ENCODE results near the gene TMCC3. TPM values are rescaled to one million over a fixed set of nuclear protein-coding genes. Genes with fewer than 3 reads are reported as not detected.
A peak's percentile ranks its signal among the peaks of the same experiment; 100 is the strongest.

TMCC3 gene
- total RNA-seq, 1 donor = 1.7 TPM

DNA sequence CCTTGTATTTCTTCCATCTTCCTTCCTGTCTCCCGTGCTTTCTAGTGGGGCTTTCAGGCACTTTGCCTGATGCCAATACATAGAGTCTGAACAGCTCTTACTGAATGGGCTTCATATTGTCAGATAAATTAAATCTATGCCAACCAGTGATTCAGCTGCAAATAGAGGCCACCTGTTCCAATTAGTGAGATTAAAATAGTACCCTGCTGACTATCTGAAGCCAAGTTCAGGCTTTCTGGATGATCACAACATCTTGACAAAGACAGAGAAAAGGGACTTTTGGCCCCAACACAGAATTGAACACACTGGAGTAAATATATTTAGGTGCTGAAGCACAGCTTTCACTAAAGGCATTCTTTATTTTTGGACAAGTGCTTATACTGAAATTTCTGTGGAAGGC, 11.8 kb downstream of the TMCC3 start:
- DNase-seq (ENCODE audit: low read depth) = no peak
- TF ChIP-seq, protein P1, sequence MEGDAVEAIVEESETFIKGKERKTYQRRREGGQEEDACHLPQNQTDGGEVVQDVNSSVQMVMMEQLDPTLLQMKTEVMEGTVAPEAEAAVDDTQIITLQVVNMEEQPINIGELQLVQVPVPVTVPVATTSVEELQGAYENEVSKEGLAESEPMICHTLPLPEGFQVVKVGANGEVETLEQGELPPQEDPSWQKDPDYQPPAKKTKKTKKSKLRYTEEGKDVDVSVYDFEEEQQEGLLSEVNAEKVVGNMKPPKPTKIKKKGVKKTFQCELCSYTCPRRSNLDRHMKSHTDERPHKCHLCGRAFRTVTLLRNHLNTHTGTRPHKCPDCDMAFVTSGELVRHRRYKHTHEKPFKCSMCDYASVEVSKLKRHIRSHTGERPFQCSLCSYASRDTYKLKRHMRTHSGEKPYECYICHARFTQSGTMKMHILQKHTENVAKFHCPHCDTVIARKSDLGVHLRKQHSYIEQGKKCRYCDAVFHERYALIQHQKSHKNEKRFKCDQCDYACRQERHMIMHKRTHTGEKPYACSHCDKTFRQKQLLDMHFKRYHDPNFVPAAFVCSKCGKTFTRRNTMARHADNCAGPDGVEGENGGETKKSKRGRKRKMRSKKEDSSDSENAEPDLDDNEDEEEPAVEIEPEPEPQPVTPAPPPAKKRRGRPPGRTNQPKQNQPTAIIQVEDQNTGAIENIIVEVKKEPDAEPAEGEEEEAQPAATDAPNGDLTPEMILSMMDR (IDR thresholded peaks at IDR 0.05; ENCODE audit: insufficient read depth, low read depth, low read length) = no peak
- H3K4me3 ChIP-seq (ENCODE audit: low read depth, low read length) = no peak overlapping the region

DNA sequence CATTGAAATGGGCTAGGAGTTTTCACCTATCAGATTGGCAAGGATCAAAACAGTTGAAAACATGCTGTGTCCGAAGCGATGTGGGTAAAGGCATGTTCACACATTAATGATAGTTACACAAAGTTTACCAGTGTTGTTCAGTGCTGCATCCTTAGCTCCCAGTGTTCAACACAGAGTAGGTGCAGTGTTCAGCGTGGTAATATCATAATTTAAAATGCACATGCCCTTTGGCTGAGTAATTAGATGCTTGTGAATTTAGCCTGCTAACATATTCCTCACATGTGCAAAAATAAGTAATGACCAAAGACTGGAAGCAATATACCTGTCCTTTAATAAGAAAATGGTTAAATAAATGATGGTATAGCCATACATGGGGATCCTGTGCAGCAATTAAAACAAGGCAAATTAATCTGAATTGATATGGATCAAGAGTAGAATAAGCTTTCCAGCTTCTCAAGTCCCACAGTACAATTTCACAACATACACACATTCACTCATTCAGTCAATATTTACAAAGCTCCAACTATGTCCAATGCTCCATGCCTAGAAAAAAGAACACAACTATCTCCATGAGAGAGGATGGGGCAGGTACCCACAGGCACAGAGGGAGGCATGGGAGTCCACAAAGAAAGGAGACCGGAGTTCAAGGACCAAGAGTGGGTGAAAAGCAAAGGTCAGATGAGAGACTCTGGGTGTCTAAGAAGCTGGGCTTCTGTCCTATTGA, 12.8 kb downstream of the TMCC3 start:
- TF ChIP-seq, protein P1 (IDR thresholded peaks at IDR 0.05; ENCODE audit: insufficient read depth, low read depth, low read length) = no peak
- DNase-seq (ENCODE audit: low read depth) = no peak
- H3K4me3 ChIP-seq (ENCODE audit: low read depth, low read length) = no peak overlapping the region

DNA sequence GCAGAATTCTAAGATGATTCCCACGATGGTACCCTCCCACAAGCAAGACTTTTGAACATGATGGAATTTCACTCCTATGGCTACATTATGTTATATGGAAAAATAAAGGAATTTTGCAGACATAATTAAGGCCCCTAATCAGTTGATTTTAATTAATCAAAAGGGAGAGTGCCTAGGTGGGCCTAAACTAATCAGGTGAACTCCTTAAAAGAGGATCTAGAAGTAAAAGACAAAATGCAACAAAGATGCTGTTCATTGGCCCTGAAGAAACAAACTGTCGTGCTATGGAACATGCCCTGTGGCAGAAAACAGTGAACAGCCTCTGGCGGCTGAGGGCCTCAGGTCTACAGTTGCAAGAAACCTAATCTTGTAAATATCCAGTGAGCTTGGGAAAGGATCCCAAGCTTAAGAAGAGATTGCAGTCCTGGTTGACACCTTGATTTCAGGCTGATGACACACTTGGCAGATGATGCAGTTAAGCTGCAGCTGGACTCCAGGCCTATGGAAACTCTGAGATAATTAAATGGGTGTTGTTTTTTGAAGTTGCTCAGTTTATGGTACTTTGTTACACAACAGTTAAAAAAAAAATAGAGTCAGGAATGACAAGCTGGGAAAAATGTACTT, 13.8 kb downstream of the TMCC3 start:
- TF ChIP-seq, protein P1 (IDR thresholded peaks at IDR 0.05; ENCODE audit: insufficient read depth, low read depth, low read length) = no peak
- peak; percentile 79 for DNase-seq (ENCODE audit: low read depth)
- no peak overlapping the region for H3K4me3 ChIP-seq (ENCODE audit: low read depth, low read length)

DNA sequence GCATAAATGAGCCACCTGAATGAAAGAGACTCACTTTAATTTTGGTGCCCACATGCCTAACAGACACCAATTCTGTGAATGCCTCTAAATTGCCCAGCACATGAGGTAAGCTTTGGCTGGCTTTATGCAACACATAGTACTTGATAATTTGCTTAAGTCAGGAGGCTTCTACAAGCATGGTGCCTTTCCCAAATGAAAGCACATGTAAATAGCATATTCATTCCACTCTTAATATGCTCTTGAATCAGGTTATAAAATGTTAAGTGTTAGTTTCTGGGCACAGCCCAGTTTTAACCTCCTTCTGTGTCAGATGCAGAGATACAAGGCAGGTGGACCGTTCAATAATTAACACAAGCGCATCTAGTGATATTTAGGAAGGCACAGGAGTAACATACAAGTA, 15.6 kb downstream of the TMCC3 start:
- TF ChIP-seq, protein P1 (IDR thresholded peaks at IDR 0.05; ENCODE audit: insufficient read depth, low read depth, low read length) = no peak
- no peak overlapping the region for H3K4me3 ChIP-seq (ENCODE audit: low read depth, low read length)
- no peak for DNase-seq (ENCODE audit: low read depth)

DNA sequence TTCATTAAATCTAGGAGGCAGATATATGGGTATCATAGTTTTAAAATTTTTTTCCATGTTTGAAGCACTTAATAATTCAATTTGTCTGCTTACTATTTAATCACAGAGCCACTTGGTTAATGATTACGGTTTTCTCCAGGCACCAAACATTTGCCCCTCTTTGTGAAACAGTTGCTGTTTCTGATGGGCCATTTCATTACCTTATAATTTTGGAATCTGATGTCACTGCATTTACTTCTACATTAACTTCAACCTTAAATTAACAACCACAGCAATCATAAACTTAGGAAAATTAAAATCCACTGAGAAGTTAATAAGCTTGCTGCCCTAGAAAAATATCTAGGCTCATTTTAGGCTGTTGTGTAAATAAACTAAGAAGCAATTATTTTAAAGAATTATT, 17.0 kb downstream of the TMCC3 start:
- no peak overlapping the region for H3K4me3 ChIP-seq (ENCODE audit: low read depth, low read length)
- TF ChIP-seq, protein P1 (IDR thresholded peaks at IDR 0.05; ENCODE audit: insufficient read depth, low read depth, low read length) = no peak
- DNase-seq (ENCODE audit: low read depth) = no peak

DNA sequence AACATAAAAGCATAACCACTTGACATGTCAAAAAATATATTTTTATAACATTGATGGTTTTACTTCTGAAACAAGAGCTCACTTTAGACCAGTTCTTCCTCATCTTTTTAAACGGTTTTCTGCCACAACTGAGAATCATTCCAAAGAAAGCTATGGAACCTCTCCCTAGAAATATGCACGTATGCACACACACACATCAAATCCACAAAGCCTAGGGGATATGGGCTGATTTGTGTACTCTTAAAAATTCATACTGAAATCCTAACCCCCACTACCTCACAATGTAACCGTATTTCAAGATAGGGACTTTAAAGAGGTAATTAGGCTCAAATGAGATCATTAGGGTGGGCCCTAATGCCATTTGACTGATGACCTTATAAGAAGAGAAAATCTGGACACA, 19.3 kb downstream of the TMCC3 start:
- TF ChIP-seq, protein P1 (IDR thresholded peaks at IDR 0.05; ENCODE audit: insufficient read depth, low read depth, low read length) = no peak
- no peak overlapping the region for H3K4me3 ChIP-seq (ENCODE audit: low read depth, low read length)
- no peak for DNase-seq (ENCODE audit: low read depth)
